Lung (tissue), 12 donors: ENCODE results near the gene GRIA4. TPM values are rescaled to one million over a fixed set of nuclear protein-coding genes. Genes with fewer than 3 reads are reported as not detected.

Experiments used
- ATAC-seq: fragments of 200-7000 bp; cut with Tn5 transposase; one replicate; pipeline ENCODE4 v1.9.1; 2020; ENCODE audit warnings: moderate number of reproducible peaks; ENCODE audit not compliant: insufficient read depth, low FRiP score
- DNase-seq, 3 donors: peaks; one replicate each; pipeline ENCODE4 v3.0.0-alpha.2; 2013 to 2017
- H3K27ac ChIP-seq, 2 donors: one replicate each; pipeline ENCODE4 v1.5.1; 2013; ENCODE audit warnings: mild to moderate bottlenecking in 2 of 2, moderate library complexity in 2 of 2, control low read depth in 1 of 2, inconsistent platforms in 1 of 2, low read depth in 1 of 2, low read length in 1 of 2
- H3K27me3 ChIP-seq, 3 donors: one replicate each; pipeline ENCODE4 v1.5.1; 2013; ENCODE audit warnings: low read length in 2 of 3; ENCODE audit not compliant: control insufficient read depth in 3 of 3, insufficient read depth in 3 of 3
- H3K36me3 ChIP-seq, 4 donors: one replicate each; pipeline ENCODE4 v1.5.1; 2013; ENCODE audit warnings: low read length in 4 of 4, mild to moderate bottlenecking in 1 of 4, moderate library complexity in 1 of 4; ENCODE audit not compliant: control insufficient read depth in 4 of 4, insufficient read depth in 4 of 4
- H3K4me1 ChIP-seq, 5 donors: one replicate each; pipeline ENCODE4 v1.5.1; 2013; ENCODE audit warnings: low read length in 5 of 5, mild to moderate bottlenecking in 2 of 5, moderate library complexity in 1 of 5; ENCODE audit not compliant: control insufficient read depth in 5 of 5, insufficient read depth in 5 of 5
- H3K4me3 ChIP-seq: one replicate; pipeline ENCODE4 v1.5.1; 2013; ENCODE audit warnings: mild to moderate bottlenecking, control low read depth, moderate library complexity
- H3K9ac ChIP-seq, 2 donors: one replicate each; pipeline ENCODE4 v1.5.1; 2013; ENCODE audit warnings: low read length in 2 of 2, control low read depth in 1 of 2; ENCODE audit not compliant: insufficient read depth in 1 of 2
- H3K9me3 ChIP-seq, 4 donors: one replicate each; pipeline ENCODE4 v1.5.1; 2013; ENCODE audit warnings: low read length in 3 of 4, mild to moderate bottlenecking in 1 of 4, moderate library complexity in 1 of 4; ENCODE audit not compliant: control insufficient read depth in 4 of 4, insufficient read depth in 3 of 4
- CTCF ChIP-seq: IDR thresholded peaks from 2 replicates; pipeline ENCODE4 v1.5.1; 2012; ENCODE audit warnings: mild to moderate bottlenecking; ENCODE audit errors: control extremely low read depth, extremely low read depth
- WGBS, 2 donors: extraction: QIAGEN DNeasy Blood & Tissue Kit; methylation state at CpG; one replicate each; pipeline ENCODE4 v1.1.7; 2013; 5-methylcytosine and 5-hydroxymethylcytosine counted together
- polyA plus RNA-seq, 2 donors: library from polyadenylated mRNA; stranded (reverse); fragments of 200-250 nt; gene quantifications; one replicate each; pipeline ENCODE4 v1.2.1, GENCODE V29; 2013
- total RNA-seq, 2 donors: library from RNA; depleted of rRNA in 1 of 2; stranded (reverse); fragments of >200 nt in 1 of 2; gene quantifications; one replicate each; pipeline ENCODE4 v1.2.1, GENCODE V29; 2014 to 2021
- donor health status: control.
- donor health status: control.
- donor health status: Bipolar disorder and iron deficiency.
- donor health status: healthy.
- donor health status: DM: yes; HTN: yes; CAD: no.

The GRIA4 gene
- total and polyA plus RNA-seq, 4 donors, result 0.12 to 0.77 TPM; not detected in 2

- Histone ChIP-seq H3K9ac (no peak overlapping the region), H3K27ac (no peak overlapping the region), H3K27me3 (no peaks in the 10 kb centered on the region), H3K9me3 (no peaks in the 10 kb centered on the region), H3K4me3 (no peak overlapping the region), H3K4me1 (no peaks in the 10 kb centered on the region), H3K36me3 (no peaks in the 10 kb centered on the region)
- no peak for TF ChIP-seq CTCF
- no peak for ATAC-seq
- DNase-seq, result no peak
Measured at GRCh38 chr11:105700271-105700670, 90.4 kb downstream of the GRIA4 start.

GRCh38 chr11:105701098-105701497, 91.2 kb downstream of the GRIA4 start:
- no peak overlapping the region for H3K27ac ChIP-seq
- no peaks in the 10 kb centered on the region for H3K27me3 ChIP-seq
- no peak for DNase-seq
- no peak for ATAC-seq
- 86 to 91% methylated on average over 3 of the region's 3 CpGs for WGBS, 2 donors
- no peak overlapping the region for H3K4me3 ChIP-seq
- TF ChIP-seq CTCF, result no peak
- H3K9ac ChIP-seq, result no peak overlapping the region
- H3K9me3 ChIP-seq, result no peaks in the 10 kb centered on the region
- H3K36me3 ChIP-seq, result no peaks in the 10 kb centered on the region
- no peaks in the 10 kb centered on the region for H3K4me1 ChIP-seq

GRCh38 chr11:105705786-105706530, 96.1 kb downstream of the GRIA4 start:
- TF ChIP-seq CTCF, result no peak
- H3K4me3 ChIP-seq, result no peak overlapping the region
- no peaks in the 10 kb centered on the region for H3K4me1 ChIP-seq
- DNase-seq (no peak), ATAC-seq (no peak)
- no peaks in the 10 kb centered on the region for H3K9me3 ChIP-seq
- H3K9ac ChIP-seq, result no peak overlapping the region
- WGBS, 2 donors, result 85 to 88% methylated on average over 2 of the region's 2 CpGs
- H3K27ac ChIP-seq, result no peak overlapping the region
- H3K36me3 ChIP-seq, result no peaks in the 10 kb centered on the region
- H3K27me3 ChIP-seq, result no peaks in the 10 kb centered on the region

GRCh38 chr11:105713106-105713505, 103.2 kb downstream of the GRIA4 start:
- 82 to 90% methylated on average over 5 of the region's 5 CpGs for WGBS, 2 donors
- H3K4me1 ChIP-seq, result no peaks in the 10 kb centered on the region
- no peaks in the 10 kb centered on the region for H3K36me3 ChIP-seq
- no peak overlapping the region for H3K27ac ChIP-seq
- no peak overlapping the region for H3K4me3 ChIP-seq
- TF ChIP-seq CTCF, result no peak
- DNase-seq (no peak), ATAC-seq (no peak)
- no peak overlapping the region for H3K9ac ChIP-seq
- no peaks in the 10 kb centered on the region for H3K27me3 ChIP-seq
- no peaks in the 10 kb centered on the region for H3K9me3 ChIP-seq
